Astrocyte (in vitro differentiated cells and primary cell): Measurements from ENCODE around the gene IGF1R.

ENCODE experiments used
- CTCF ChIP-seq: IDR thresholded peaks from 2 replicates; pipeline ENCODE4 v1.5.1; 2011; ENCODE audit warnings: low read depth, mild to moderate bottlenecking, inconsistent platforms, low read length, moderate library complexity; ENCODE audit not compliant: insufficient read depth
- EZH2 ChIP-seq: IDR thresholded peaks from 2 replicates; pipeline ENCODE4 v1.6.1; 2012; ENCODE audit warnings: mild to moderate bottlenecking, low read length, inconsistent platforms; ENCODE audit not compliant: insufficient read depth

GRCh38 chr15:98781838-98782237 lies 133.5 kb downstream of the IGF1R start:
- TF ChIP-seq CTCF, result no peak
- no peak for TF ChIP-seq EZH2
